Measurements from ENCODE around the gene NIPBL. TPM values are rescaled to one million over a fixed set of nuclear protein-coding genes. Genes with fewer than 3 reads are reported as not detected.
"Not testable (repeated sequence)": the region's sequence is repeated elsewhere in the genome, so short reads cannot be mapped to it uniquely, and the experiment has no call there.

Gene NIPBL
- total RNA-seq, 1 experiment from 2014 or later, result 43.6 TPM

DNA sequence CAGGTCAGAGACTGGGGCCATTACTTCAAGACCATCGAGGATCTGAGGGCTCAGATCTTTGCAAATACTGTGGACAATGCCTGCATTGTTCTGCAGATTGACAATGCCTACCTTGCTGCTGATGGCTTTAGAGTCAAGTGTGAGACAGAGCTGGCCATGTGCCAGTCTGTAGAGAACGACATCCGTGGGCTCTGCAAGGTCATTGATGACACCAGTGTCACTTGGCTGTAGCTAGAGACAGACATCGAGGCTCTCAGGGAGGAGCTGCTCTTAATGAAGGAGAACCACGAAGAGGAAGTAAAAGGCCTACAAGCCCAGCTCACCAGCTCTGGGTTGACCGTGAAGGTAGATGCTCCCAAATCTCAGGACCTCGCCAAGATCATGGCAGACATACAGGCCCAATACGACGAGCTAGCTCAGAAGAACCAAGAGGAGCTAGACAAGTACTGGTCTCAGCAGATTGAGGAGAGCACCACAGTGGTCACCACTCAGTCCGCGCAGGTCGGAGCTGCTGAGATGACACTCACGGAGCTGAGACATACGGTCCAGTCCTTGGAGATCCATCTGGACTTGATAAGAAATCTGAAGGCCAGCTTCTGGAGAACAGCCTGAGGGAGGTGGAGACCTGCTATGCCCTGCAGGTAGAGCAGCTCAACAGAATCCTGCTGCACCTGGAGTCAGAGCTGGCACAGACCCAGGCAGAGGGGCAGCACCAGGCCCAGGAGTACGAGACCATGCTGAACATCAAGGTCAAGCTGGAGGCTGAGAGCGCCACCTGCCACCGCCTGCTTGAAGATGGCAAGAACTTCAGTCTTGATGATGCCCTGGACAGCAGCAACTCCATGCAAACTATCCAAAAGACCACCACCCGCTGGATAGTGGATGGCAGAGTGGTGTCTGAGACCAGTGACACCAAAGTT, 9.3 kb downstream of the NIPBL start:
- no peak overlapping the region for H3K4me3 ChIP-seq
- no peak overlapping the region for H3K27ac ChIP-seq
- peaks cover 11% of the 10 kb centered on the region for H3K36me3 ChIP-seq
- H3K27me3 ChIP-seq, result no peaks in the 10 kb centered on the region
- H3K4me1 ChIP-seq, result 0 out of 2 replicates have a peak, but pooled peaks cover 2% of the 10 kb centered on the region
- DNase-seq, result no peak
- no peaks in the 10 kb centered on the region for H3K9me3 ChIP-seq (replicated peaks)

- Histone ChIP-seq H3K36me3 (peaks cover 12% of the 10 kb centered on the region), H3K9me3 (replicated peaks) (no peaks in the 10 kb centered on the region), H3K27me3 (no peaks in the 10 kb centered on the region), H3K27ac (no peak overlapping the region), H3K4me1 (no peaks in the 10 kb centered on the region), H3K4me3 (no peak overlapping the region)
- DNase-seq, result no peak
Observed at GRCh38 chr5:36886791-36887190, 10.2 kb downstream of the NIPBL start.

DNA sequence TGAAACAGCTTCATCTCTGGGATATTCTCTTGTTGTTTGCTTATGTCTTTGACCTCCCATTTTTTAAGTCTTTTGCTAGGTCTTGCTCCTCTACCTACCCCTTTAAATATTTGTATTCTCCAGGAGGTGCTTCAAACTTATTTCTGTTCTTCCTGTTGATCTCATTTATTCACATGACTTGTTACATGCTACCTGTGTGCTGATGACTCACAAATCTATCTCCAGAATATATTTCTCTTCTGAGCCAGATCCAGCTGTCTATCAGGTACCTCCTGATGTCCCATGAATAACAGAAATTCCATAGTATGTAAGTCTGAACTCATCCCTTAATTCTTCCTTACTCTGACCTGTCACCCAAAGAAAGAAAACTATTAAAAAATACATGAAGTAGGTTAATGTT, 11.0 kb downstream of the NIPBL start:
- Histone ChIP-seq H3K36me3 (peaks cover 16% of the 10 kb centered on the region), H3K9me3 (replicated peaks) (no peaks in the 10 kb centered on the region), H3K27me3 (no peaks in the 10 kb centered on the region), H3K4me3 (no peak overlapping the region), H3K4me1 (no peaks in the 10 kb centered on the region), H3K27ac (no peak overlapping the region)
- DNase-seq, result no peak

DNA sequence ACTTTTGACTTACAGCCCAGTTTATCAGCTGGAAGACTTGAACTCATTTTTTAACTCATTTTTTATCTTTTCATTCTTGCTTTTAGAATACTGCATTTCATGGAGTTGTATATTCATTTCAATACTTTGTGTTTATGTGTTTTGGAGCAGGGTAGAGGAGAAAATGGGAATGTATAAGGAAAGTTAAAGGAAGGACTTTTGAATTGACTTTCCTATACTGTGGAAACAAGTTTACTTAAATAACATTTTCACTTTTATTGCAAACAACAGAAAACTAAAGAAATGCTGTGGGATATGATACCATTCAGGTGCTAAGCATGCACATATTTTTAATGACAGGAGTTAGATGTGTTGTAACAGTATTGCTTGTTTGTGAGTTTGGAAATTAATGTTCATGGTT, 11.7 kb downstream of the NIPBL start:
- no peaks in the 10 kb centered on the region for H3K9me3 ChIP-seq (replicated peaks)
- H3K4me1 ChIP-seq, result no peaks in the 10 kb centered on the region
- H3K27me3 ChIP-seq, result no peaks in the 10 kb centered on the region
- no peak overlapping the region for H3K4me3 ChIP-seq
- H3K27ac ChIP-seq, result no peak overlapping the region
- peaks cover 16% of the 10 kb centered on the region for H3K36me3 ChIP-seq
- DNase-seq, result no peak

DNA sequence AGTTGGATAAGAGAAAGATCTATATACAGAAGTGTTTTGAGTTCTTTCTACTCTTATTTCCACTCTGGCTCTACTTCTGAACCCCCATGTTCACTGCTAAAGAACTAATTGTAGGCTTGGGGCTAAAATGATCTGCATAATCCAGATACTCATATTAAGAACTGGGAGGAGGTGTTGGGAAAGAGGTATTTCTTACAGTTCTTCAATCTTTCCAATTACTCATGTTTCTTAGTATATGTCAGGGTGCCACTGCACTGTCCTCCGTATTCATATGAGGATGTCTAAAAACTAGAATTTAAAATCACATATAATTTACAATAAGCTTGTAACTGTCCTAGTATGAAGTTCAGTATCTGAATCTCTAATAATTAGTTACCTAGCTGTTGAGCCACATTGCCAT, 12.7 kb downstream of the NIPBL start:
- Histone ChIP-seq H3K27me3 (no peaks in the 10 kb centered on the region), H3K27ac (no peak overlapping the region), H3K4me1 (no peaks in the 10 kb centered on the region), H3K4me3 (no peak overlapping the region), H3K9me3 (replicated peaks) (no peaks in the 10 kb centered on the region), H3K36me3 (peaks cover 16% of the 10 kb centered on the region)
- no peak for DNase-seq

DNA sequence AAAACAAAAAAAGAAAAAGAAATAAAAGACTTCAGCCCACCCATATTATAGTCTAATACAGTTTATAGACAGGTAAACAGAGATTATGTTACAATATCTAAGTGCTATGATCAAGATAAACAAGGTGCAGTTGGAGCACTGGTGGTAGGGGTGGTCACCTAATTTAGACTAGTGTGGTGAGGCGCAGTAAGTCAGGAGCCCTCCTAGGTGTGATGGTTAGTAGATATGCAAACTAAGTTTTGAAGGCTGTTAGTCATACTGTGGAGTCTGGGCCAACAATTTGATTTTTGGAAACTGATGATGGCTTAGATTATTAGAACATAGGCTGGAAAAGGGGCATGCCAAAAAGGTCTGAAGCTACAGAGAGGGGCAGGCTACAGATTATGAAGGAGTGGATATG, 14.7 kb downstream of the NIPBL start:
- DNase-seq, result no peak
- 0 out of 2 replicates have a peak, but pooled peaks cover 5% of the 10 kb centered on the region for H3K9me3 ChIP-seq (replicated peaks)
- H3K4me3 ChIP-seq, result no peak overlapping the region
- H3K4me1 ChIP-seq, result no peaks in the 10 kb centered on the region
- no peaks in the 10 kb centered on the region for H3K27me3 ChIP-seq
- H3K36me3 ChIP-seq, result peaks cover 7% of the 10 kb centered on the region
- H3K27ac ChIP-seq, result no peak overlapping the region

- not testable (repeated sequence) for DNase-seq; H3K27me3 ChIP-seq; H3K4me3 ChIP-seq; H3K27ac ChIP-seq; H3K36me3 ChIP-seq; H3K4me1 ChIP-seq; H3K9me3 ChIP-seq (replicated peaks)
Observed at GRCh38 chr5:36892085-36892830, 15.7 kb downstream of the NIPBL start.

DNA sequence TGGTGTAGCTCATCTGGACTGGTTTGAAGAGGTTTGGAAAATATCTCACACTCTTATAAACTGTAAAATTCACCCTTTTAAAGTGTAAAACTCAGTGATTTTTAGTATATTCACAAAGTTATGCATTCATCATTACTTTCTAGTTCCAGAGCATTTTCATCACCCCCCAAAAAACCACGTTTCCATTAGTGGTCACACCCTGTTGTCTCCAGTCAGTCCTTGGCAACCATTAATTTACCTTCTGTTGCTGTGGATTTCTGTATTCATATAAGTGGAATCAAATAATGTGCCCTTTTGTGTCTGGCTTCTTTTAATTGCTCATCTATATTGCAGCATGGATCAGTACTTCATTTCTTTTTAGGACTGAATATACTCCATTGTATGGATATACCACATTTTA, 18.4 kb downstream of the NIPBL start:
- H3K9me3 ChIP-seq (replicated peaks), result 0 out of 2 replicates have a peak, but pooled peaks cover 5% of the 10 kb centered on the region
- no peaks in the 10 kb centered on the region for H3K4me1 ChIP-seq
- no peak overlapping the region for H3K27ac ChIP-seq
- H3K27me3 ChIP-seq, result no peaks in the 10 kb centered on the region
- no peak for DNase-seq
- peaks cover 8% of the 10 kb centered on the region for H3K36me3 ChIP-seq
- no peak overlapping the region for H3K4me3 ChIP-seq

DNA sequence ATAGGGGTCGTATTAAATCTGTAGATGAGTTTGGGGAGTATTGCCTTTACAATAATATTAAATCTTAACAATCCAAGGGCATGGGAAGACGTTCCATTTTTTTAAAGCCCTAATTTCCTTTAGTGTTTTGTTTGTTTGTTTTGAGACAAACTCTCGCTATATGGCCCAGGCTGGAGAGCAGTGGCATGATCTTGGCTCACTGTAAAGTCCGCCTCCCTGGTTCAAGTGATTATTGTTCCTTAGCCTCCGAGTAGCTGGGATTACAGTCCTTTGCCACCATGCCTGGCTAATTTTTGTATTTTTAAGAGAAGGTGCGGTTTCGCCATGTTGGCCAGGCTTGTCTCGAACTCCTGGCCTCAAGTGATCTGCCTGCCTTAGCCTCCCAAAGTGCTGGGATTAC, 19.9 kb downstream of the NIPBL start:
- Histone ChIP-seq H3K4me3 (no peak overlapping the region), H3K36me3 (peaks cover 8% of the 10 kb centered on the region), H3K27ac (no peak overlapping the region), H3K27me3 (no peaks in the 10 kb centered on the region), H3K4me1 (no peaks in the 10 kb centered on the region), H3K9me3 (replicated peaks) (0 out of 2 replicates have a peak, but pooled peaks cover 5% of the 10 kb centered on the region)
- no peak for DNase-seq

DNA sequence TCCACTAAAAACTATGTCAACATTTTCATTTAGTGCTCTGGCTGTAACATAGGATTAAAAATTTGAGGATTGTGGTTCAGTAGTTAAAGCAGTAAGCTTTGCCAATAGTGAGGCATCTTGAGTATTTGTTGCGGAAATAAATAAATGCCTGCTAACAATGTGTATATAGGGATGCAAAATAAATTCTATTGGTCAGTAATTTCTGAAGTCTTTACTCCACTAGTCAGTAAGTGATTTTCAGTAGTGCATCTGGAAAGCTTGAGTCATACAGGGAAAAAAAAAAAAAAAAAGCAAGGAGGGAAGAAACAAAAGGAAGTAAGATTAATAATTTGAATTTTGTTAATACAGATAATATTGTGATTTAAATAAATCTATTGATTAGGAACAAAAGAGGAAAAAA, 21.0 kb downstream of the NIPBL start:
- no peak for DNase-seq
- H3K9me3 ChIP-seq (replicated peaks), result peaks cover 7% of the 10 kb centered on the region

GRCh38 chr5:36899860-36900259, 23.3 kb downstream of the NIPBL start:
- H3K4me3 ChIP-seq, result no peak overlapping the region
- H3K36me3 ChIP-seq, result 0 out of 2 replicates have a peak, but pooled peaks cover 3% of the 10 kb centered on the region
- no peak overlapping the region for H3K27ac ChIP-seq
- no peaks in the 10 kb centered on the region for H3K4me1 ChIP-seq
- H3K27me3 ChIP-seq, result no peaks in the 10 kb centered on the region
- peaks cover 11% of the 10 kb centered on the region for H3K9me3 ChIP-seq (replicated peaks)
- no peak for DNase-seq

More for the DNA sequence above, 21.0 kb downstream of the NIPBL start:
- Histone ChIP-seq H3K27me3 (no peaks in the 10 kb centered on the region), H3K4me3 (no peak overlapping the region), H3K27ac (no peak overlapping the region), H3K36me3 (0 out of 2 replicates have a peak, but pooled peaks cover 3% of the 10 kb centered on the region), H3K4me1 (no peaks in the 10 kb centered on the region)

DNA sequence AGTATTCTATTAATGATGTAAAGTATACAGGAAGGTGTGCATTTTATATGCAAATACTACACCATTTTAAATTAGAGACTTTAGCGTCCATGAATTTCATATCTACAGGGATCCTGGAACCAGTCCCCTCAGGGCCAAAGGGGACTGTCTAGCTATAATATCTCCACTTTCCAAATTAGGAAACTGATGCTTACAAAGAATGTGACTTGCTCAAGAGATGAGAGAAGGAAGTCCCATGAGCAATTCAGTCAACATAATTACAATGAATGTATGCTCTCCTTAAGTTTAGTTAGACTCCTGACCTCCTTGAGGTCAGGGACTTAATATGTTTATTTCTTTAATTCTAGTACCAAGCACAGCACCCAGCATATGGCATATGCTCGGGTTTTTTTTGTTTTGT, 23.7 kb downstream of the NIPBL start:
- Histone ChIP-seq H3K4me1 (no peaks in the 10 kb centered on the region), H3K27me3 (no peaks in the 10 kb centered on the region), H3K36me3 (0 out of 2 replicates have a peak, but pooled peaks cover 3% of the 10 kb centered on the region), H3K27ac (no peak overlapping the region), H3K9me3 (replicated peaks) (peaks cover 12% of the 10 kb centered on the region), H3K4me3 (no peak overlapping the region)
- no peak for DNase-seq

DNA sequence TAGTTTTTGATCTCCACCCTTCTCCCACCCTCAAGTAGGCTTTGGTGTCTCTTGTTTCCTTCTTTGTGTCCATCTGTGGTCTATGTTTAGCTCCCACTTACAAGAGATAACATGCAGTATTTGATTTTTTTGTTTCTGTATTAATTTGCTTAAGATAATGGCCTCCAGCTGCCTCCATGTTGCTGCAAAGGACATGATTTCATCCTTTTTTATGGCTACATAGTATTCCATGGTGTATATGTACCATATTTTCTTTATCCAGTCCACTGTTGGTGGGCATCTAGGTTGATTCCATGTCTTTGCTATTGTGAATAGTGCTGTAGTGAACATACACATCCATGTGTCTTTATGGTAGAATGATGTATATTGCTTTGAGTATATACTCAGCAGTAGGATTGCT, 24.5 kb downstream of the NIPBL start:
- H3K4me1 ChIP-seq, H3K4me3 ChIP-seq, H3K36me3 ChIP-seq, H3K27me3 ChIP-seq, DNase-seq, H3K27ac ChIP-seq: not testable (repeated sequence)
- peaks cover 12% of the 10 kb centered on the region for H3K9me3 ChIP-seq (replicated peaks)

- Histone ChIP-seq H3K36me3 (no peaks in the 10 kb centered on the region), H3K4me1 (no peaks in the 10 kb centered on the region), H3K27me3 (no peaks in the 10 kb centered on the region), H3K9me3 (replicated peaks) (peaks cover 12% of the 10 kb centered on the region), H3K4me3 (no peak overlapping the region), H3K27ac (no peak overlapping the region)
- DNase-seq, result no peak
Observed at GRCh38 chr5:36901856-36902255, 25.3 kb downstream of the NIPBL start.

- no peaks in the 10 kb centered on the region for H3K36me3 ChIP-seq
- no peak for DNase-seq
- no peak overlapping the region for H3K27ac ChIP-seq
- peaks cover 12% of the 10 kb centered on the region for H3K9me3 ChIP-seq (replicated peaks)
- H3K27me3 ChIP-seq, result no peaks in the 10 kb centered on the region
- H3K4me1 ChIP-seq, result no peaks in the 10 kb centered on the region
- no peak overlapping the region for H3K4me3 ChIP-seq
Observed at GRCh38 chr5:36902353-36902752, 25.8 kb downstream of the NIPBL start.

Measured in SJCRH30 (cell line).